Measurements from ENCODE around the gene TMEM179.

Gene TMEM179

DNA sequence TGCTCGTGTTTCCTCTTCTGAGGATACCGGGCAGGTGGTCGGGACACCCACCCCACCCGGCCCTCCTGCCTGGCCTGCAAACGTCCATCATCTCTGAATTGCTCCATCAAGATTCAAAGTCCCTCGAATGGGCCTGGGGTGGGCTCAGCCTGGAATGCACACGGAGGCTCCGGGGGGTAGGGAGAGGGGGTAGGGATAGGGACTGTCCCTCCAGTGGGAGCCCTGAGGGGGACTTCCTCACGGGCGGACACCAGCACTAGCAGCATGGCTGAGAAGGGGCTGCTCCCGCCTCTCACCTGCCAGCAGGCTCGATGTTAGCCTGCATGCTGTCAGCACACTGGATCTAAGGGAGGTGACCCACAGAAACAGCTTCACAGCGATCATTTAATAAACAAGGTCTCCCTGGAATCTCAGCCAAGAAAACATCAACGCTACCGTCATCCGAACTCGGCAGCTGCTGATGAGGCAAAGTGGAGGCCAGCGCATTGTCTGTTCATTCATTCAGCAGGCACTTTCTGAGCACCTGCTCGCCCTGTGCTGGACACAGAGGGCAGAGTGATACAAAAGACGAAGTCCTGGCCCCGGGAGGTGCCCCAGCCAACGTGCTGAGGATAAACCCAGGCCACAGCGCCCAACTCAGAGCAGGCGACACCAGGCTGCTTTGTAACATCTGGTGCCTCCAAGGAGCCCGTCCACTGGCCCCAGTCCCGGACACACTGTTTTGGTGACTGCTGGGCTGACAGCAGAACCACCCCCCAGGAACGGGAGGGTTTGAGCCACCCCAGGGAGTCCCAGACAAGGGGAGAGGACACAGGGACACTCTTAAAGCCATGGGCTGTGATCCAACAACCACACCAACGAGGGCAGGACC is 6.3 kb downstream of the TMEM179 start:
- no peak for DNase-seq

DNA sequence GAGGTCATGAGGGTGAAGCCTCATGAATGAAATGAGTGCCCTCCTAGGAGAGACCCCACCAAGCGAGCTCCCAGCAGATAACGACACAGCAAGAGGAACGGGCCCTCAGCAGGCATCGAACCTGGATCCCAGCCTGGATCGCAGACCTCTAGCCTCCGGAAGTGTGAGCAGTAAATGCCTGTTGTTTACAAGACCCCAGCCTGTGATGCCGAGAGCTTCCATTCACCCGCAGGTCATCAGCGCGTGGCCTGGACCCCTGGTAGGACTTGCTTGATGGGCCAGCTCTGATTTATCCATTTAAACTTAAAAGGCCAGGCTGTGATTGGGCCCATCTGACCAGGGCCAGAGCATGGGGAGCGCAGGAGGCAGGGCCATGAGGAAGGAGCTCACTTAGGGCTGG is 7.0 kb downstream of the TMEM179 start:
- no peak for DNase-seq

DNA sequence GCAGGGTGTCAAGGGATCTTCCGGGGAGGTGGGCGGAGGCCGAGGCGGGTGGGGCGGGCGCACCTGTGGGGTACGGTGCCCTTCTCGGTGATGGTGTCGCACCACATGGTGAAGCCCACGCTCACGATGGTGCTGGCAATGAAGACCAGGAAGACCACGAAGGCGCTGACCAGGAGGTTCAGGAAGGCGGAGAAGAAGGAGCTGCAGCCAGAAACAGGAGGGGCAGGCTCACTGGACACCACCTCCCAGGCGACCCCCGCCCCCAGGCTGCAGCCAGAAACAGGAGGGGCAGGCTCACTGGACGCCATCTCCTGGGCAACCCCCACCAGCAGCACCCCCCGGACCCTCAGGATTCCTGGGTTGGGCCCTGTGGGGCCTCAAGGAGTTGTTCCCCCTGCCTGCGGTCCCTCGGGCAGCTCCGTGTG is 7.6 kb downstream of the TMEM179 start:
- no peak for DNase-seq

DNA sequence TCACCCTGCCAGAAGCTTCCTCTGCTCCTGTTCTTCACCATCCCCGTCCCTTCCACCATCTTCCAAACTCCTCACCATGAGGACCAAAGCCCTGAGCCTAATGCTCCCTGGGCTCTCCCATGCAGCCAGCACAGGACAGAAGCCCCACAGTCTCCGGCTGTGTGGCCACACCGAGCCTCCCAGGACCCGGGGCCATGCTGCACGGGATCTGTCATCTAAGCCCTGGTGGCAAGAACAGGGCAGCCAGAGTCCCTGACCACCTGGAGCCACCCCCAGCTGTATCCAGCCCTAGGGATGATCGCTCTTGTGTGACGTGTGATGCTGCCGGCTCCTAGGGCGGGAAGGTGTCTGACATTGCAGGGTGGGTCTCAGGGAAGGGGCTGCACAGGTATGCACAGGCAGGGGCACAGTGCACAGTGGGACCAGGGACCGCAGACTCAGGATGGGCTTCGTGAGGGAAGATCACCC is 8.1 kb downstream of the TMEM179 start:
- DNase-seq, result no peak

DNA sequence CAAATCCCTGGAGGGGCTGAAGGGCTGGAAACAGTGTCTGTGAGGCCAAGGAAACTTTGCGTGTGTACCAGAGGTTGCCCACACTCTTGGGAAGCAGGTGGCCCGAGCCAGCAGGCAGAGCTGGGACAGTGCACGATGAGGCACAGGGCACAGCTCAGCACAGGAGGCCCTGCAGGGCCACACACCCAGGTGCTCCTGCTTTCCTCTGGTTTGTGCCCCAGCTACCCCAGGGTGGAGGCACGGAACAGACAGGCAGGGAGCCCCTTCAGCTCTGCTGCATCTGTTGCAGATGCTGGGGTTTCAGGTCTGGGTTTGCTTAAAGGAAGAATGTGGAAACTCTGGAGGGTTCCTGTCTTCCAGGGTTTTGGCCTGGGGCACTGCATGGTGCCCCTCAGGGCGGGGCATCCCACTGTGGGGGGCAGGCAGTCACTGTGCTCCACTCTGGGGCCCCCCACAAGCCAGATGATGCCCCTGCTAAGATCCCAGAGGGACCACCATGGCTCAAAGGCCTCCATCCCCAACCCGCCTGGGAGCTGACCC is 8.6 kb downstream of the TMEM179 start:
- DNase-seq, result no peak

DNA sequence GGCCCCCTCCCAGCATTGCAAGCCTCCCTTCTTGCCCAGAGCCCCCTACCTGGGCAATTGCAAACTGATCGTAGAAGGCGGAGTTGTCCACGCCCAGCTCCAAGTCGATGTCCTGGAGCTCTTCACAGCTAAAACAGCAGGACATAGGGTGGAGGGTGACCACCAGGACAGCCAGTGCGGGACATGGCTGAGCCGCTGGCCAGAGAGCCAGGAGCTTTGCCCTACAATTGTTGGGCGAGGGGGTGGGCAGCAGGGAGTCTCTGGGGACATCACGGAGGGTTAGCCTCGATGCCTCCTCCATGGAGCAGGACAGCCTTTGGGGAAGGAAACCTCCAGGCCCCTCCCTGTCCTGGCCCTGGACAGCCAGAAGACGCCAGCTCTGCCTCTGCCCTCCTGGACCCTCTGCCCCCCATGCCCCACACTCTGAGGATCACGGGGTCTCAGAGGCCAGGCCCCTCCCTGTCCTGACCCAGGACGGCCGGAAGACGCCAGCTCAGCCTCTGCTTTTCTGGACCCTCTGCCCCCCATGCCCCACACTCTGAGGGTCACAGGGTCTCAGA is 9.4 kb downstream of the TMEM179 start:
- DNase-seq, result no peak

DNA sequence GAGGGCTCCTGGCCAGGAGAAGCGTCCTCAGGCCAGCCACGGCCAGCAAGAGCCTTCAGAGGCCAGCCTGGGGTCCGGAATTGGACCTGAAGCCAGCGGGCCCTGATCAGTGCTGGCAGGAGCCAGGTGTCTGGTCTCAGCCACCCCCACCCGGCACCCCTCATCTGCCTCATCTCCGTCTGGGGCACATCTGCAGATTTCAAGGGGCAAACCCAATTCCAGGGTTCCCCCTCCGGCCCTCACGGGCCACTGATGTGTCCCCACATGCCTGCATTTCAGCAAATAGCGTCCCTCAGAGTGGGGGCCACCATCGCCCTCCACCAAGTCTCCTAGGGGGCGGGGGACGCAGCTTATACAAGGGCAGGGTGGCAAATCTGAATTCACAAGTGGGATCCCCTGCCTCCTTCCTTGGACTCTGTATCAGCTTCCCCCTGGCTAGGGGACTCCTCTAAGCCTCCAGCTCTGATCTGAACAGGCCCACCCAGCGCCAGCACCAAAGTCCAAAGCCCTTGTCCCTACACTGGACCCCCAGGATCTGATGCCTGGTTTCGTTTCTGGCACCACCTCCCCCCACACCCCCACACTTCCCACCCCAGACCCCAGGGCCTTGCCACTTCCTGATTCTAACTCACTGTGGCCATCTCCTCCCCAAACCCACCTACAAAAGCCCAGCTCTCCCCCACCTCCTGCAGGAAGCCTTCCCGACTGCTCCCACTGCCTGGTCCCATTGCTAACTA is 10.1 kb downstream of the TMEM179 start:
- no peak for DNase-seq

DNA sequence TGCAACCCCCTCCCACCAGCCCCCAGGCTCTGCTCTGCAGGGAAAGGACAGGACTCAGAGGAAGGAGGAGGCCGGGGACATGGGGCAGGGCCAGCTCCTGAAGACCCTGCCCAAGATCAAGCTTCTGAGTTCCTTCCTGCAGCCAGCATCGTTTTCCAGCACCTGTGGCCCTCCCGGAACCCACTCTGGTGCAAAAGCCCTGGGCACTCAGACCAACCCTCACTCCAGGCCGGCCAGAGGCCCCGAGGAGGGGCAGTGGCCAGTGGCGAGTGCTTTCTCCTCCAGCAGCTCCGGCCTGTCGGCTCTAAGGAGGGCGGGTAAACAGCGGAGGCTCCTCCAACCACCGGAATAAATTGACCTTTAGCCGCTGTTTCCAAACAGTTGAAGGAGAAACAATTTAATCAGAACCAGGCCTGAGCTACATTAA is 10.8 kb downstream of the TMEM179 start:
- DNase-seq, result no peak

DNA sequence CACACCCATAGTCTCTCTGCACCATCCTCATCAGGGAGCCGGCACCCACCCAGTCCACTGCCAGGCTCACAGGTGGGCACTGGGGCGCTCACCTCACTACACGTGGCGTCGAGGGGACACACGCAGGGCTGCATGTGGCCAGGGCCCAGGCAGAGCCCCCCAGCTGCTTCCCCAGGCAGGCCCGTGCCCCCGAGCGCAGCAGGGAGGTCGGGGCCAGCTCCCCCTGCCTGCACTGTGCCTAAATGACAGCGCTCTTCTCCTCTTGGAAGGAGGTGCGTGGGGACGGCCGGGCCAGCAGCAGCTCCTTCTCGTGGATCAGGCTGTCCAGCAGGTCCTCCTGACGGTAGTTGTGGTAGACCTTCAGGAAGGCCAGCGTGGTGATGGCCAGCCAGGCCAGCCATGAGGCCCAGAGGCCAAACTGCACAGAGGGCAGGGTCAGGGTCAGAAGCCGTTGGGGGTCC is 11.3 kb downstream of the TMEM179 start:
- DNase-seq, result no peak

DNA sequence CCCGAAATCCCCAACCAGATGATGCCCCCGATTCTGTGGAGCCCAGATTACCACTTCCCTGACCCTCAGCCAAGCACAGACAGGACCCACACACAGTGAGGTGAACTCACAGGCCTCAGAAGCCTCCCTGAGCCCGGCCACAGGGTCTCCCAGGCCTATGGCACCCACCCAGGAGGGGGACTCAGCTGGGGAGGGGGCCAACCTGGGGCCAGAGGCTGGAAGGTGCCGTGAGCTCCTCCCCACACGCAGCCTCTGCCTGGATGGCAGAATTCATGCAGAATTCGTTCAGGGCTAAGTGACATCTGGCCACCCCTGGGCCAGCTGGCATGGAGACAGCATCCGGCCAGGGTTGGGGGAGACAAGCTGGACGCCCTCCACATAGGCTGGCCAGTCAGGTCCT is 11.8 kb downstream of the TMEM179 start:
- no peak for DNase-seq

DNA sequence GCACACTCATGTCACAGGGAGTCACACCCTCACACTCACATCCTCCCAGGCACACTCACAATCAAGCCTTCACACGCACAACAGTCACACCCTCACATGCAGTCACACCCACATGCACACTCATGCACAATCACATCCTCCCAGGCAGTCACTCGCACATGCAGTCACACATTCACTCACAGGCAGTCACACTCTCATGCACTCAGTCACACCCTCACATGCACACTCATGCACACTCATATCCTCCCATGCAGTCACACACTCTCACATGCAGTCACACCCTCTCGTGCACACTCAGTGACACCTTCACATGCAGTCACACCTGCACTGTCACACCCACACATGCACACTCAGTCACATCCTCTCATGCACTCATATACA is 12.3 kb downstream of the TMEM179 start:
- DNase-seq, result no peak

DNA sequence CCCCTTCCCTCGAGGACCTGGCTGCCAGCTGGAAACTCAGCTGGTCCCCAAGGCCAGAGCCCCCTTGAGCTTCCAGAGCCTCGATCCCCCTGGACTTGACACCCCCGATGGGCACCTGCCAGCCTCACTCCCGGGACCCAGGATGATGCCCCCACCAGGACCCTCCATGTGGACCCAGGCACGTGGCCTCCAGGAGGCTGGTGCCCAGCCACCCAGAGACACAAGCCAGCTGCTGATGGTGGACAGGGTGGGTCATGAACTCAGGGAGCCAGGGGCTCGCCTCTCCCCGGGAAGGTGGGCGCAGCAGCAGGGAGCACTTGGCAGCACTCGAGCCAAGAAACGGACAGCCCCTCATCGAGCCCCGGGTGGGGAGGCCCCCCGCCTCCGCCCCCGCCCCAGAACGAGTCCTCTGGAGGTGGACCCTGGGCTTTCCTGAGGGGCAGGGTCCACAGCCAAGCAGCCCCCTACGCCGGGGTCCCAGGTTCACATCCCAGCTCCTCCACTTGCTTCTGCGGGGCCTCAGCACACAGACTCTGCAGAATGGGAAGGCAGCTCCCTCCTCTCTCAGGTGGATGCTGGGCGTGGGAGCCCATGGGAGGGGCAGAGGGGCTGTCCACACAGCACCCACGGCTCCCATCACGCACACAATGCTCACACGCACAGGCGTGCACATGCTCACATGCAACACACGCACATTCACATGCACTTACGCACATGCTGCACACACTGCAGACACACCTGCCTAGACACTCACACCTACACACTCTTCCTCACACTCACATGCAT is 12.9 kb downstream of the TMEM179 start:
- no peak for DNase-seq

DNA sequence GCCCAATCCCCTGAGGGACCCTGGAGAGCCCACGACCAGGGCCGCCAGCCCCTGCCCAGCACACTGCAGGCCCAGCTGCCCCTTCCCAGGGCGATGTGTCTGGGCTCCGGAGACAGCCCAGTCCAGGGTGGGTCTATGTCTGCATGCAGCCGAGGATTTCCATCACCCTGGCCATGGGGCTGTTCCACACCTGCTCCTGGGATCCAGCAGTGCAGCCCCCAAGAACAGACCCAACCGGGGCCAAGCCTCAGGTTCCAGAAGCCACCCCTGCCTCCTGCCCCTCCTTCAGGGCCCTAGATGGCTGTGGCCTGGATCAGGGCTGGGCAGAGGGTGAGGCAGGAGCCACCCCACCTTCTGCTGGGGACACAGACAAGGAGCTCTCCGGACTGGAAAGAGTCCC is 13.5 kb downstream of the TMEM179 start:
- DNase-seq, result no peak

DNA sequence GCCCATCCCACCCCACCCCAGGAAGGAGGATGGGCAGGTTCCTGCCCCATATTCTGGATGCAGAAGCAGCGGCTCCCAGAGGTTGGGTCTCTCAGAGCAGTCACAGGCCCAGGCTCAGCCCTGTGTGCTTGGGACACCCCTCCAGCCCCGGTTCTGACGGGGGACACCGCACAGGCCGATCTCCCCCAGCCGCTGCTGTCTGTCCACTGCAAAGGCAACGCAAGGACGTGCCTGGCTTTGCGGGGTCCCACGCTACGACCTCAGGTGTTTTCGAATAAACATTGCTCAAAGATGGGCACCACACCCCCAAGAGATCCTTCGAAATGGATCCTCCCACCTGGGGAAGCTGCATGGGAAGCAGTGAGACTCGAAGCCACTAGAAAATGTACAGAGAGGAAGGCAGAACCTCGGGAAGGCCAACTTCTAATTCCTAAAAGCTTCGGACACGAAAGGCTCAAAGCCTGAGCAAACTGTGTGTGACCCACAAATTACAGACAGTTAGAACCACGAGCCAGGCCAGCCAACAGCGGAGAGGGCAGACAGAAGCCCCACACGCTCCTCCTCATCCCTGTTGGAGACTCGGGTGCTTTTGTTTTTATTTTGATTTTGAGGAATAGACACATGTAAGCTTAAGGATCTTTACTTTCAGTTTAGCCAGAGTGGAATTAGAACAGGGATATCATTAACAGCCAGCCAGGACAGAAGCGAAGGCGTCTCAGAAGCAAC is 14.2 kb downstream of the TMEM179 start:
- DNase-seq, result no peak

DNA sequence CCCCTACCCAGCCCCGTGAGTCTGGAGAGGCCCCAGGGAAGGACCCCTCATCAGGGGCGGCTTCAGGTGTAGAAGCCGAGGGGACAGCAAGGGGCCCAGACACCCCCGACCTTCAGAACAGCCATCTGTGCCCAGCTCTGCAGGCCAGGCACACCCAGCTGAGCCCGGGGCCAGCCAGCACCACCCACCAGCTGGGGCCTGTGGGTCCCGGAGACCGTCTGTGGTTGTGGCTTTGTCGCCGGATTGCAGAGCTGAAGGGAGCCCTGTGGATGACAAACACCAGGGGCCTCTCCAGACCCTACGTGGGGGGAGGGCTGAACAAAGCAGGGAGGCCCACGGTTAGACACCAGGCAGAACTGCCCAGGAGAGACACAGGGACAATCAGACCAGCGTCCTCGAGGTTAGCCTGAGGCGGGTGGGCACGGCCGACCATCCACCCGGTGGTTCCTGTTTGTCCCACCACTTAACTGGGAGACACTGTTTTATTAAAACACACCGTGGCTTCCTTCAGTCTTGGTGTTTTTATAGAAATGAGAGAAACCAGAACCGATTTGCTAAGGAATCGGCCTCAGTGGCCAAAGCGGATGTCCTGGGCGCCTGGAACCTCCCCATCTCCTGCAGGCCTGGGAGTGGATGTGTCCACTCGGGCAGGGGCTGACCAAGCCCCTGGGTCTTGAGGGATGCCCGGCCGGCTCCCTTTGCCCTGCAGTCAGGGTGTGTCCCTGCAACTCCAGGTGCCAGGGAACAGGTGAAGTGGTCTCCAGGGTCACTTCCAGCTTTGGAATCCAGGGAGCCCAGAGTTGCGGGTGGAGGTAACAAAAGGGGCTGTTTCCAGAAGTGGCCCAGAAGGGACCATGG is 15.0 kb downstream of the TMEM179 start:
- DNase-seq, result no peak

DNA sequence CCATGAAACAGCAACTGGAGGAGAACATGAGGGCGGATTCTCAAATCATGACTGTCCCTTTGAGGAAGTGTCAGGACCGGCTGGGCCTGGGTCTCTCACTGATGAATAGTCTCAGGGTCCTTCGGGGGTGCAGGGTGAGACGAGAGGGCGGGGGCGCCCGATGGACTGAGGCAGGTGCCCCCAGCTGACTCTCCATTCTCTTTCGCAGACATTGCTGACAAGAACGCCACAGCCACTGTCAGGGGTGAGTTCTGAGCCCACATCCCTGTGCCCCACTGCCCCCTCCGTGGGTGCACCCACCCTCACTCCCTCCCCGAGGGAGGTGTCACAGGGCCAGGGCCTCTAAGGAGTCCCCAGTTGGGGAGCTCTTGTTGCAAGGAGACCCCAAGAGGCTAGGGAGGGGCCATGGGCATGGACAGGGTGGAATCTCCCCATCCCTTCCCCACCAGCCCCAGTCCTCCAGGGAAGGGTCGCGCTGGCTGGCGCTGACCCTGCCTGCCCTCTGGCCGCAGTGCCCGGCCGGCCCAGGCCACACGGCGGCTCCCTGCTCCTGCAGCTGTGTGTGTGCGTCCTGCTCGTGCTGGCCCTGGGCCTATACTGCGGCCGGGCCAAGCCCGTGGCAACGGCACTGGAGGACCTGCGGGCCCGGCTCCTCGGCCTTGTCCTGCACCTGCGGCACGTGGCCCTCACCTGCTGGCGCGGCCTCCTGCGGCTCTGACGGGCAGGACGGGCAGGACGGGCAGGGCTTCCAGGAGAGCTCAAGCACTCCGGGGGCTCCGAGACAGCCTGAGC is 16.3 kb downstream of the TMEM179 start:
- DNase-seq, result no peak

DNA sequence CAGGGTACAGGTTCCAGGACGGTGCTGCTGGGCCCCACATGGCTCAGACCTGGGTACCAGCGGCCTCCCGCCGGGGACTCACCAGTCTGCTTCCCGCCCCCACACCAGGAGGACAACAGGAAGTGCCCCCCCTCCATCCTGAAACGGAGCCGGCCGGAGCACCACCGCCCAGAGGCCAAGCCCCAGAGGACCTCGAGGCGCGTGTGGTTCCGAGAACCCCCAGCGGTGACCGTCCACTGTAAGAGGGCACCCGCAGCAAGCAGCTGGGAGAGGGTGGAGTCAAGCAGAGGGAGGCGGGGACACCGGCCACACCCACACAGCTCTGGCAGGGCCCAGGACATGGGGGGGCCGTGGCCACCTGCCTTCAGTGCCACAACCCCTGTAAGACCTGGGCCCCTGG is 16.9 kb downstream of the TMEM179 start:
- no peak for DNase-seq

DNA sequence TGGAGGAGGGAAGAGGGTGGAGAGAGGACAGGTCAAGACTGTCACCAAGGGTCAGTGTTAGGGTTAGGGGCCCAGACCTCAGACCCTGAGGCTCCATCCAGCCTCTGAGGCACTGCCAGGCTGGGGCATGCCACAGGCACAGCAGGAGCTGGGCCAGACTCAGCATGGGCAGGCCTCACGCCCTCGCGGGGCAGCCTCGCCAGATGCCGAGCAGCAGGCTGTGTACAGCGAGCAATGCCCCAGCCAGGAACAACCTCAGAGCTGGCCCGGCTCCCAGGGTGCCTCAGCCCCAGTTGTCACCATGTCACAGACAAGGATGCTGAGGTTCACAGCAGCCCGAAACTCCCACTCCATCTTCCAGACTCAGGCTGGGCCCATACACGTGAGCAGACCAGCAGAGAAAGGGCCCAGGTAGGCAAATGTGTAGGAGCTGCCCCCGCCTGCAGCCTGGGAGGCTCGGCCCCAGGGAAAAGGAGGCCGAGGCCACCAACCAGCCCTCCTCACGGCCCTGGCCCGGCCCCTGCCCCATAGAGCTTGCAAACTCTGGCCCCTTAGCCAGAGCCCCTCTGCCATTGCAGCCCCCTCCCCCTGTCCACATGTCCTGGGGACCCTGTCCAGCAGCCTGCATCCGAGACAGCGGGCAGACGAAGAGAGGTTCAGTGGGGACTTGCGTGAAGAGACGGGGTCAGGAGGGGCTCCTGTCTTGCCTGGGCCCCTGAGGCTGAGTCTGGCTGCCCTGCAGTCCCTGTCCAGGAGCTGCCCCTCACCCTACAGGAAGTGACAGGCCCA is 17.5 kb downstream of the TMEM179 start:
- DNase-seq, result no peak

All from bone marrow (tissue), 2 donors.